22Rv1 (cell line): ENCODE measurements around the gene CADM1.

Experiments used
- ZFX ChIP-seq: fragments of 450-650 bp; IDR thresholded peaks from 2 replicates; pipeline ENCODE4 v1.6.1; 2017; ENCODE audit warnings: antibody characterized with exemption, borderline replicate concordance
- TF ChIP-seq, protein P1 (sequence below): fragments of 450-650 bp; IDR thresholded peaks from 2 replicates; pipeline ENCODE4 v1.5.1; 2017; ENCODE audit warnings: mild to moderate bottlenecking

DNA sequence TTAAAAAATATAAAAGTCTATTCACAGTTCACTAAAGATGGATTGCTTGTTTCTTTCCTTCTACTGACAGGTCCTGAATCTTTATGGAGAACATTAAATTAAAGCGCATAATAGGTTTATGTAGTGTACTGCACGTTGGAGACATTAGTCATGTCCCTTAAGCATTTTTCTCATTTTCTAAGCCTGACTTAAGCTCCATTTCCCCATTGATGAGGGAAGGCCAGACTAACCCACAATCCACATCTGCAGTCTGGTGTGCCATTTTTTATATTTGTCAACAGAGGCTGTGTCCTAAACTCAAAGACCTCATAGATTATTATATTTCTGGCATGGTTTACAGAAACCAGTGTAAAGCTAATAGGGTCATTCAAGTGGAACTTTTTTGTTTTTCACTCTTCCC lies 39.9 kb downstream of the CADM1 start:
- TF ChIP-seq, protein P1, sequence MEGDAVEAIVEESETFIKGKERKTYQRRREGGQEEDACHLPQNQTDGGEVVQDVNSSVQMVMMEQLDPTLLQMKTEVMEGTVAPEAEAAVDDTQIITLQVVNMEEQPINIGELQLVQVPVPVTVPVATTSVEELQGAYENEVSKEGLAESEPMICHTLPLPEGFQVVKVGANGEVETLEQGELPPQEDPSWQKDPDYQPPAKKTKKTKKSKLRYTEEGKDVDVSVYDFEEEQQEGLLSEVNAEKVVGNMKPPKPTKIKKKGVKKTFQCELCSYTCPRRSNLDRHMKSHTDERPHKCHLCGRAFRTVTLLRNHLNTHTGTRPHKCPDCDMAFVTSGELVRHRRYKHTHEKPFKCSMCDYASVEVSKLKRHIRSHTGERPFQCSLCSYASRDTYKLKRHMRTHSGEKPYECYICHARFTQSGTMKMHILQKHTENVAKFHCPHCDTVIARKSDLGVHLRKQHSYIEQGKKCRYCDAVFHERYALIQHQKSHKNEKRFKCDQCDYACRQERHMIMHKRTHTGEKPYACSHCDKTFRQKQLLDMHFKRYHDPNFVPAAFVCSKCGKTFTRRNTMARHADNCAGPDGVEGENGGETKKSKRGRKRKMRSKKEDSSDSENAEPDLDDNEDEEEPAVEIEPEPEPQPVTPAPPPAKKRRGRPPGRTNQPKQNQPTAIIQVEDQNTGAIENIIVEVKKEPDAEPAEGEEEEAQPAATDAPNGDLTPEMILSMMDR, result no peak
- TF ChIP-seq ZFX, result no peak
